Measurements from ENCODE around the gene LIME1.

LIME1 gene

DNA sequence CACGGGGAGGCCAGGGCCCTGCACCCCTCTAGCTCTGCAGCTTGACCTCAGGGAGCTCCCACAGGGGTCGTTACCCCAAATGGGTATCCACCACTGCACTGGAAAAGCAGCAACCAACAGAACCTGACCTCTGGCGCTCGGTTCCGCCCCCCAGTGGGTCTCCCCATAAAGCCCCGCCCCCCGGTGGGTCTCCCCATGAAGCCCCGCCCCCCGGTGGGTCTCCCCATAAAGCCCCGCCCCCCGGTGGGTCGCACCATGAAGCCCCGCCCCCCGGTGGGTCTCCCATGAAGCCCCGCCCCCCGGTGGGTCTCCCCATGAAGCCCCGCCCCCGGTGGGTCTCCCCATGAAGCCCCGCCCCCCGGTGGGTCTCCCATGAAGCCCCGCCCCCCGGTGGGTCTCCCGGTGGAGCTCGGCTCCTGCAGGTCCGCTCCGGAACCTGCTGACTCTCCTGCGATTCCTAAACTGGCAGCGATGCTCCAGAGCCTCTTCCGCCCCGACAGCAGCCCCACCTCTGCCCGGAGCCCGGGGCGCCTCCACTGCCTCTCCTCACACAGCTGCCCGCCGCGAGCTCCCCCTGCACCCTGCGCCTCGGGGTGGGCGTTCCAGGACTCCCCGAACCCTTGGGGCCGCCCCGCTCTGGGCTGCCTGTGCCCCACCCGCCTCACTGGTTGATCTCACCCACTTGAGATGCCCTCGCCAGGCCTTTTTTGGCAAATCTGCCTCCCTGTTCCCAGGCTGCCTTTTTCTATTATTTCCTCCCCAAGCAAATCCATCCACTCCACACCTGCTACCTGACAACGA, 15.2 kb downstream of the LIME1 start:
- Histone ChIP-seq H3K27me3 (ENCODE audit: control insufficient read depth, insufficient read depth, low read length) (no peaks in the 10 kb centered on the region), H3K4me3 (ENCODE audit: low read length) (no peak overlapping the region), H3K9ac (ENCODE audit: low read depth, low read length) (no peak overlapping the region), H3K4me2 (ENCODE audit: low read length) (no peak overlapping the region), H3K36me3 (ENCODE audit: insufficient read depth, low read length) (no peaks in the 10 kb centered on the region), H3K9me3 (replicated peaks; ENCODE audit: low read length) (no peaks in the 10 kb centered on the region), H3K4me1 (ENCODE audit: control insufficient read depth, insufficient read depth, low read length) (no peaks in the 10 kb centered on the region)

DNA sequence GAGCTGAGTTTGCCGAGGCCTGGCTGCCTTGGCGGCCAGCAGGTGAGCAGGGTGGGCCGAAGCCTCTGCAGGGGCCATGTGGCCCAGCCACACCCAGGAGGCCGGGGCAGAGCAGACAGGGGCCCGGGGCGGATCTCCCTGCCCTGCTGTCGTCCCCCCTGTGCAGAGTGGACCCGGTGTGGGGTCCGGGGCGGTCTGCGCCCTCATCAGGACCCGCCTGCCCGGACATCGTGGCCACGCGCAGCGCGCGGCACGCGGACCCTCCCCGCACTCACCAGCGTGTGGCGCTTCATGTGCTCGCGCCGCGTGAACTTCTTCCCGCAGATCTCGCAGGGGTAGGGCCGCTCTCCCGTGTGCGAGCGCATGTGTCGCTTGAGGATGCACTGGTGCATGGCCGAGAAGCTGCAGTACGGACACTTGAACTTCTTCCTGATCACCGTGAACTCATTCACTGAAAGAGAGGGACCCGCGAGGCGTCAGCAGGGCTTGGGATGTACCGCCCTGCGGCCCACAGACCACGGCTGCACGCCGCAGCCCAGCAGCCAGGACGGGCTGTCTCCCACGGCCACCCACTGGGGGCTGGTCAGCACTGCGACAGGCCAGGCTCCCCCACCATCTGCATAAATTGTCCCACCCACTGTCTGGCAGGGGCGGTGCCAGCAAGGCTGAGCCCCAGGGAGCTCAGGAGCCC, 16.1 kb downstream of the LIME1 start:
- Histone ChIP-seq H3K36me3 (ENCODE audit: insufficient read depth, low read length) (no peaks in the 10 kb centered on the region), H3K4me1 (ENCODE audit: control insufficient read depth, insufficient read depth, low read length) (no peaks in the 10 kb centered on the region), H3K4me2 (ENCODE audit: low read length) (no peak overlapping the region), H3K9ac (ENCODE audit: low read depth, low read length) (no peak overlapping the region), H3K27me3 (ENCODE audit: control insufficient read depth, insufficient read depth, low read length) (no peaks in the 10 kb centered on the region), H3K4me3 (ENCODE audit: low read length) (no peak overlapping the region), H3K9me3 (replicated peaks; ENCODE audit: low read length) (no peaks in the 10 kb centered on the region)

DNA sequence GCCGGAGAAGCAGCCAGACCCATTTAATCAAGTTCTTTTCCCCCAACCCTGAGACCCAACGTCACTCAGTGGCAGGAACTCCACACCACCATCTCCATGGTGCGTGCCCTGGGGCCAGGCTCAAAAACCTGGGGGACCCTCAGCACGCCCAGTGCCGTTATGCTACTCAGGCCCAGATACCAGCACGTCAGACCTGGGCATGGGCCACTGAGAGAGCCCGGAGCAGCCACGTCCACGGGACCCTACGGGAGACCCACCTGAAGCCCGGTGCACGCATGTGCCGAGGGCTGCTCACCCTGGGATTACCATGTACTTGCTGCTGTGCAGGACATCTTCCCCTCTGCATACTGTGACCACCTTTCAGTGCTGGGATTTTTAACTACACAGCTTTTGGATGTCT, 16.9 kb downstream of the LIME1 start:
- H3K4me2 ChIP-seq (ENCODE audit: low read length): no peak overlapping the region
- H3K9me3 ChIP-seq (replicated peaks; ENCODE audit: low read length): no peaks in the 10 kb centered on the region

DNA sequence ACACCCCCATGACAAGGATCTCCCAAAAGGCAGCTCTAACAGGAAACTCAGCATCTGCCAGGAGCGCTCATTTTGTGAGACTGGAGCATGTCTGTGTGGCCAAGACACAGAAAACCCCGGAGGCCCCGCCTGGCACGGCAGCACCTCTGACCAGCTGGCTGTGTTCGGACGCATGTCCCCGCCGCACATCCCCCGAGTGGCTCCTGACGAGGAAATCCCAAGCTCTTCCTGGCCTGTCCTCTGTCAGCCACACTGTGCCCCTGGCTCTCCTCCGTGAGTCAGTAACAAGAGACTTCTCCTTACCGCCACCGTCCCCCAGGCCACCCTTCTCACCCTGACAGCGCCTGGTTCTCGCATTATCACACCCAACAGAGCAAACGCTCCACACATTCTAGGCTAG, 17.5 kb downstream of the LIME1 start:
- H3K27me3 ChIP-seq (ENCODE audit: control insufficient read depth, insufficient read depth, low read length): no peaks in the 10 kb centered on the region

More for the DNA sequence above, 16.9 kb downstream of the LIME1 start:
- H3K36me3 ChIP-seq (ENCODE audit: insufficient read depth, low read length): no peaks in the 10 kb centered on the region
- no peak overlapping the region for H3K9ac ChIP-seq (ENCODE audit: low read depth, low read length)
- no peaks in the 10 kb centered on the region for H3K4me1 ChIP-seq (ENCODE audit: control insufficient read depth, insufficient read depth, low read length)
- H3K27me3 ChIP-seq (ENCODE audit: control insufficient read depth, insufficient read depth, low read length): no peaks in the 10 kb centered on the region
- no peak overlapping the region for H3K4me3 ChIP-seq (ENCODE audit: low read length)

DNA sequence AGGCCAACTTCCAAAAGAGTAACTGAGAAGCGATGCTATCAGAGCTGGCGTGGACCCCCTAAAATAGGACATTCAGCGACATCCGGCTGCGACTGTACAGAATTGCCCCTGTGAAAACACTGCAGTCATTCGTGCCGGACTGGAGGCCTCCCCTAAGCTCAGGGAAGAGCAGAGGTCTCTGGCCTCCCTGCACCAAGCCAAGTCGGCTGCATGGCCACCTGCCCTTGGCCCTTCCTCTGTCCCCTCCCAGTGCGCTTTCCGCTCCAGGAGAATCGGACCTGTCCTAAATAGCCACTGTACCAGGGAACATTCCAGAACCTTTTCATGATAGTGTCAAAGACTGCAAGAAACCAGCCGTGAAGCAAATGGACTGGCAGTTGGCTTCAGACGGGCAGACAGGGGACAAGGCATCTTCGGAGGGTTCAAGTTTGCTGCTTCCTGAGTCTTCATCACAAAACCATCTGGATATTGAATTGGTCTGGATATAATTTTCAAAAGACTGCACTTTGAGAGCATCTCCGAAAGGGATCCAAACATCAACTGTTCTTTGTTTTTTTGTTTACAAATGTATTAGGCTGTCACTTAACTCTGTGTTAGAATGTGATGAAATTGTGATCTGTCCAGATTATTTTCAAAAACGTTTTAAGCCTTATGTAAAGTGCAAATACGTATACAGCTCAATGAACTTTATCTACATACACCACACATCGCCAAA, 19.6 kb downstream of the LIME1 start:
- Histone ChIP-seq H3K9me3 (replicated peaks; ENCODE audit: low read length) (no peaks in the 10 kb centered on the region), H3K36me3 (ENCODE audit: insufficient read depth, low read length) (no peaks in the 10 kb centered on the region), H3K4me3 (ENCODE audit: low read length) (no peak overlapping the region), H3K4me1 (ENCODE audit: control insufficient read depth, insufficient read depth, low read length) (no peaks in the 10 kb centered on the region), H3K4me2 (ENCODE audit: low read length) (no peak overlapping the region), H3K27me3 (ENCODE audit: control insufficient read depth, insufficient read depth, low read length) (no peaks in the 10 kb centered on the region), H3K9ac (ENCODE audit: low read depth, low read length) (no peak overlapping the region)

More for the DNA sequence above, 17.5 kb downstream of the LIME1 start:
- Histone ChIP-seq H3K4me1 (ENCODE audit: control insufficient read depth, insufficient read depth, low read length) (no peaks in the 10 kb centered on the region), H3K36me3 (ENCODE audit: insufficient read depth, low read length) (no peaks in the 10 kb centered on the region), H3K4me2 (ENCODE audit: low read length) (no peak overlapping the region), H3K4me3 (ENCODE audit: low read length) (no peak overlapping the region), H3K9me3 (replicated peaks; ENCODE audit: low read length) (no peaks in the 10 kb centered on the region), H3K9ac (ENCODE audit: low read depth, low read length) (no peak overlapping the region)

DNA sequence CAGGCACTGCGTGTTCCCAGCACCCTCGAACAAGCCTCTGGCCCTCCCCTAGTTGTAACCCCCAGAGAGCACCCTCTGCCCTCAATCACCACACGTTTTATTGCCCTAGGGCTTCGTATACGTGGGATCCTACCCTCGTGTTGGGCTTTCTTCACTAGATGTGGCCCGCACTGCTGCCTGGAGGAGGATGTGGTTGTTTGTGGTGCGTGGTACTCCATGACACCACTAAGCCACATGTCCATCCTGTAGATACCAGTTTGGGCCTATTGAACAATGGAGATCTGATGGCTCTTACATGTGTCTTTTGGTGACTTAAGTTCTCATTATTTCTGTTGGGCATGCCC, 20.2 kb downstream of the LIME1 start:
- H3K36me3 ChIP-seq (ENCODE audit: insufficient read depth, low read length): no peaks in the 10 kb centered on the region

DNA sequence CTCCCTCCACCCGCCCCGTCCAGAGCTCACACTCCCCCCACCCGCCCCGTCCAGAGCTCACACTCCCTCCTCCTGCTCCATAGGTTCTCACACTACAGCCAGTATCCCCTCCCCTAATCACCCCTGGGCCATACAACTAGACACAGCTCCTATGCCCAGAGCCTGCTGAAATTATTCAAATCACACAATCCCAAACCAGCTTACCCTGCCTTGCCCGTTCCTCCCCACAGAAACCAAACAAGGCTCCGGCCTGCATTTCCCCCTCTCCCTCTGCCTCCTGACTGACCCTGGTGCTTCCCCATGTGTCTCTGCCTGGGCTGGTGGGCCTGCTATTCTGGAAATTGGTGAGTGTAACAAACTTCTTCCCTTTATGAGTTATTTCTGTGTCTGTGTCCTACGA, 21.7 kb downstream of the LIME1 start:
- H3K4me2 ChIP-seq (ENCODE audit: low read length): no peak overlapping the region
- no peak overlapping the region for H3K9ac ChIP-seq (ENCODE audit: low read depth, low read length)
- H3K36me3 ChIP-seq (ENCODE audit: insufficient read depth, low read length): no peaks in the 10 kb centered on the region
- no peak overlapping the region for H3K4me3 ChIP-seq (ENCODE audit: low read length)
- H3K27me3 ChIP-seq (ENCODE audit: control insufficient read depth, insufficient read depth, low read length): no peaks in the 10 kb centered on the region
- no peaks in the 10 kb centered on the region for H3K9me3 ChIP-seq (replicated peaks; ENCODE audit: low read length)
- no peaks in the 10 kb centered on the region for H3K4me1 ChIP-seq (ENCODE audit: control insufficient read depth, insufficient read depth, low read length)

More for the DNA sequence above, 20.2 kb downstream of the LIME1 start:
- H3K27me3 ChIP-seq (ENCODE audit: control insufficient read depth, insufficient read depth, low read length): no peaks in the 10 kb centered on the region
- no peaks in the 10 kb centered on the region for H3K9me3 ChIP-seq (replicated peaks; ENCODE audit: low read length)
- no peak overlapping the region for H3K9ac ChIP-seq (ENCODE audit: low read depth, low read length)
- H3K4me1 ChIP-seq (ENCODE audit: control insufficient read depth, insufficient read depth, low read length): no peaks in the 10 kb centered on the region
- no peak overlapping the region for H3K4me3 ChIP-seq (ENCODE audit: low read length)
- H3K4me2 ChIP-seq (ENCODE audit: low read length): no peak overlapping the region

DNA sequence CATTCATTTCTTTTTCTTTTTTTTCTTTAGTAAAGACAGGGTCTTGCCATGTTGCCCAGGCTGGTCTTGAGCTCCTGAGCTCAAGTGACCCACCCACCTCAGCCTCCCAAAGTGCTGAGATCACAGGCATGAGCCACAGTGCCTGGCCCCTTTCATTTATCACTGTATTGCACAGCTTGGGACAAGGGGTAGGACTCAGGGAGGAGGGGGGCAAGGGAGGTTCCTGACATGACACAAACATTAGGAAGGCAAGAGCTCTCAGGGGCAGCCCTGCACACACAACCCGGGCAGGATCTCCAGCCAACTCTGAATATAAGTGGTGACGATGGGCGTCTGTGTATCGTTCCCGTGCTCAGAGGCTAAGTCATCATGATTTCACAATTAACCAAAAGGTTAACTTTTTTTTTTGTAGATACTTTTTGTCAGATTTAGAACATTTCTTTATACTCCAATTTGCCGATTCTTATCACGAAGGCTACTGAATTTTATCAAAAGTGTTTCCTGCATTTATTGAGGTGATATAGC, 23.0 kb downstream of the LIME1 start:
- H3K4me2 ChIP-seq (ENCODE audit: low read length): no peak overlapping the region
- no peaks in the 10 kb centered on the region for H3K9me3 ChIP-seq (replicated peaks; ENCODE audit: low read length)
- no peaks in the 10 kb centered on the region for H3K36me3 ChIP-seq (ENCODE audit: insufficient read depth, low read length)
- no peak overlapping the region for H3K4me3 ChIP-seq (ENCODE audit: low read length)
- H3K27me3 ChIP-seq (ENCODE audit: control insufficient read depth, insufficient read depth, low read length): no peaks in the 10 kb centered on the region
- H3K9ac ChIP-seq (ENCODE audit: low read depth, low read length): no peak overlapping the region
- H3K4me1 ChIP-seq (ENCODE audit: control insufficient read depth, insufficient read depth, low read length): no peaks in the 10 kb centered on the region

DNA sequence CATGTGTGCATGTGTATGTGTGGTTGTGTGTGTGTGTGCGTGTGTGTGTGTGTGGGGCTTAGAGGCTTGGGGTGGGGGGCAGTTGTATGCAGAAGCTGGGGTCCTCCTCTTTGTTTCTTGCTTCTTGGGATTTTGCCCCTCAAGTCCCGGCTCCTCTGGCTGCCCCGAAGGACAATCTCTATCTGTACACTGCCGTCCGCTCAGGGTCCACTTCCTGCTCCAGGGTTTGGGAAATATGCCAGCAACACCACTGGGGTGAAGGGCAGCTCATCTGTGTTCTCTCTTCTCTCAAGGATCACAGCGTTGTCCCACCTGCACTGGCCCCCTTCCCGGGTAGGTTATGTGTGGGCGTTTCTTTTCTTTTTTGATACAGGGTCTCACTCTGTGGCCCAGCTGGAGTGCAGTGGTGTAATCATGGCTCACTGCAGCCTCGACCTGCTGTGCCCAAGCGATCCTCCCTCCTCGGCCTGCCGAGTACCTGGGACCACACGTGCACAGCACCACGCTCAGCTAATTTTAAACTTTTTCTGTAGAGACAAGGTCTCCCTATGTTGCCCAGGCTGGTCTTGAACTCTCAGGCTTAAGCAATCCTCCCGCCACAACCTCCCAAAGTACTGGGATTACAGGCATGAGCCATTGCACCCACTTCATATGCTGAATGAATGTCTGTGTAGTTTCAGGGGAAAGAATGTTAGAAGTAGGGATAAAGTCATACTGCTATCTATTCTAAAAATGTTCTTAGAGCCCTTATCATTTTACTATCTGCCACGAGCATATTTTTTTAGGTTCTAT, 28.8 kb downstream of the LIME1 start:
- Histone ChIP-seq H3K9ac (ENCODE audit: low read depth, low read length) (no peak overlapping the region), H3K27me3 (ENCODE audit: control insufficient read depth, insufficient read depth, low read length) (peaks cover 19% of the 10 kb centered on the region), H3K4me2 (ENCODE audit: low read length) (no peak overlapping the region), H3K4me3 (ENCODE audit: low read length) (no peak overlapping the region), H3K36me3 (ENCODE audit: insufficient read depth, low read length) (no peaks in the 10 kb centered on the region), H3K9me3 (replicated peaks; ENCODE audit: low read length) (no peaks in the 10 kb centered on the region), H3K4me1 (ENCODE audit: control insufficient read depth, insufficient read depth, low read length) (no peaks in the 10 kb centered on the region)

DNA sequence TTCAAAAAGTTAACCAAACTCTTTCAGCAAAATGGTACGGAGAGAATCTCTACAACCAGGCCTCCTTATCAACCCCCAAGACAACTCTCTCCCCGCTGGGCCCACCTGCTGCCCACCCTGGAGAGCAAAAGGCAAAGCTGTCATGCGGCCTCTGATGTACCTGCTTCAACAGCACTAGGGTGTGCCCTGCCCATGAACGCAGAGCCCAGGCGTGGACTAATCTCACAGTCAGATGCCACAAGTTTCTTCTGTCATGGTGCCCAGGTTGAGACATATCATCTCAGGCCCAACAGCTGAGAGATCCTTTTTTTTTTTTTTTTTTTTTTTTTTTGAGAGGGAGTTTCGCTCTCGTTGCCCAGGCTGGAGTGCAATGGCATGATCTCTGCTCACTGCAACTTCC, 29.4 kb downstream of the LIME1 start:
- Histone ChIP-seq H3K4me1 (ENCODE audit: control insufficient read depth, insufficient read depth, low read length) (no peaks in the 10 kb centered on the region), H3K4me3 (ENCODE audit: low read length) (no peak overlapping the region), H3K9me3 (replicated peaks; ENCODE audit: low read length) (no peaks in the 10 kb centered on the region), H3K27me3 (ENCODE audit: control insufficient read depth, insufficient read depth, low read length) (peaks cover 19% of the 10 kb centered on the region), H3K4me2 (ENCODE audit: low read length) (no peak overlapping the region), H3K9ac (ENCODE audit: low read depth, low read length) (no peak overlapping the region), H3K36me3 (ENCODE audit: insufficient read depth, low read length) (no peaks in the 10 kb centered on the region)
